GM23338 (cell line): Measurements from ENCODE around the gene RPLP1.

Source experiments
- EZH2 ChIP-seq: fragments of 200-600 bp; sonication (generic); IDR thresholded peaks from one replicate; pipeline ENCODE4 v1.8.0; 2017; ENCODE audit warnings: antibody characterized with exemption, mild to moderate bottlenecking, low read depth; ENCODE audit not compliant: unreplicated experiment
- TF ChIP-seq, protein P1 (sequence below), 2 experiments: fragments of 200-600 bp in 1 of 2; sonication (generic) in 1 of 2; conservative IDR thresholded peaks; 2 replicates each; pipeline versions ENCODE4 v1.5.1 to v1.6.1; 2016 to 2017; ENCODE audit warnings: antibody characterized with exemption in 2 of 2, low read depth in 2 of 2, mild to moderate bottlenecking in 2 of 2, moderate library complexity in 1 of 2

- TF ChIP-seq, protein P1, sequence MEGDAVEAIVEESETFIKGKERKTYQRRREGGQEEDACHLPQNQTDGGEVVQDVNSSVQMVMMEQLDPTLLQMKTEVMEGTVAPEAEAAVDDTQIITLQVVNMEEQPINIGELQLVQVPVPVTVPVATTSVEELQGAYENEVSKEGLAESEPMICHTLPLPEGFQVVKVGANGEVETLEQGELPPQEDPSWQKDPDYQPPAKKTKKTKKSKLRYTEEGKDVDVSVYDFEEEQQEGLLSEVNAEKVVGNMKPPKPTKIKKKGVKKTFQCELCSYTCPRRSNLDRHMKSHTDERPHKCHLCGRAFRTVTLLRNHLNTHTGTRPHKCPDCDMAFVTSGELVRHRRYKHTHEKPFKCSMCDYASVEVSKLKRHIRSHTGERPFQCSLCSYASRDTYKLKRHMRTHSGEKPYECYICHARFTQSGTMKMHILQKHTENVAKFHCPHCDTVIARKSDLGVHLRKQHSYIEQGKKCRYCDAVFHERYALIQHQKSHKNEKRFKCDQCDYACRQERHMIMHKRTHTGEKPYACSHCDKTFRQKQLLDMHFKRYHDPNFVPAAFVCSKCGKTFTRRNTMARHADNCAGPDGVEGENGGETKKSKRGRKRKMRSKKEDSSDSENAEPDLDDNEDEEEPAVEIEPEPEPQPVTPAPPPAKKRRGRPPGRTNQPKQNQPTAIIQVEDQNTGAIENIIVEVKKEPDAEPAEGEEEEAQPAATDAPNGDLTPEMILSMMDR (conservative IDR thresholded peaks at IDR 0.05; ENCODE audit: low read depth in 2 of 2): no peak
- no peak for TF ChIP-seq EZH2
These were observed 18.4 kb upstream of the RPLP1 start for GRCh38 chr15:69434238-69434637.
